ENCODE results near the gene CDH4. TPM values are rescaled to one million over a fixed set of nuclear protein-coding genes. Genes with fewer than 3 reads are reported as not detected.

Gene CDH4
- total RNA-seq, 1 donor from 2014 or later: 0.23 TPM

DNA sequence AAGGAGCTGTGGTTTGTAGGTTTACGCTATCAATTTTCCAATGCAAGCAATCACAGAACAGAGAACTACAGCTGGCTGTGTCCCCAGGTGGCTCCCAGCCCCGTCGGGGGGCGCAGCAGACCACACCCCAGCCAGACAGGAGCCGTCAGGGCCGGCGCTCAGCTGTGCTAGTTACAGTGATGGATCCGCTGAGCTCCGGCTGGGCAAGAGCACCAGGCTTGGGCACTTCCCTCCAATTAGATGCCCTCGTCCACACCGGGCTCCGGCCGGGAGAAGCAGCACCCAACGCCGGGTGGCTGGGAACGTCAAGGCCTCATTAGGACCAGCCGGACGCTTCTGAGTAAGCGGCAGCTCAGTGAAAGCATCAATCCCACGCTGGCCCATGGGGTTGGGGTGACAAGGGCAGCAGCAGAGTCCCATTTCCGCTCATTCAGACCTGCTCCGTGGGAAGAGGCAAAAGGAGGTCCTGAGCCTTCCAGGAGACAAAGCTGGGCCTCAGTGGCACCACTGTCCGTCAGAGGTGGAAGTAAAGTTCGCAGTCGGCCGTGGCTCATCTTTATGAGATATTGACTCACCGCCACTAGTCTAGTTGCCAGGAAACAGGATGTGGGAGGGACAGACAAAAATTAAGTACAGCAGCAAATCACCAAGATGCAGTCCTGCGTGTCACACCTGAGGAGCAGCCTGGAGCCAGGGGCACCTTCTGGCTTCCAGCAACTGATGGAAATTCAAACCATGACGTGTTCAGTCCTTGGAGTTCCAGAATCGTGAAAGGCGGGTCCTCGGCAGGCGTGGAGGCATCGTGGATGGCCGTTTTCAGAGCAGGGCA, 649.5 kb downstream of the CDH4 start:
- Mint-ChIP-seq H3K4me1 (ENCODE audit: unreplicated experiment) (no peaks in the 10 kb centered on the region), H3K9me3 (ENCODE audit: unreplicated experiment) (no peaks in the 10 kb centered on the region), H3K27ac (ENCODE audit: unreplicated experiment) (no peak overlapping the region), H3K4me3 (ENCODE audit: unreplicated experiment) (no peak overlapping the region), H3K27me3 (ENCODE audit: unreplicated experiment) (peaks cover 1% of the 10 kb centered on the region), H3K36me3 (ENCODE audit: low read depth, unreplicated experiment) (no peaks in the 10 kb centered on the region)
- no peak for DNase-seq (ENCODE audit: low spot score)
- TF ChIP-seq, protein P1, sequence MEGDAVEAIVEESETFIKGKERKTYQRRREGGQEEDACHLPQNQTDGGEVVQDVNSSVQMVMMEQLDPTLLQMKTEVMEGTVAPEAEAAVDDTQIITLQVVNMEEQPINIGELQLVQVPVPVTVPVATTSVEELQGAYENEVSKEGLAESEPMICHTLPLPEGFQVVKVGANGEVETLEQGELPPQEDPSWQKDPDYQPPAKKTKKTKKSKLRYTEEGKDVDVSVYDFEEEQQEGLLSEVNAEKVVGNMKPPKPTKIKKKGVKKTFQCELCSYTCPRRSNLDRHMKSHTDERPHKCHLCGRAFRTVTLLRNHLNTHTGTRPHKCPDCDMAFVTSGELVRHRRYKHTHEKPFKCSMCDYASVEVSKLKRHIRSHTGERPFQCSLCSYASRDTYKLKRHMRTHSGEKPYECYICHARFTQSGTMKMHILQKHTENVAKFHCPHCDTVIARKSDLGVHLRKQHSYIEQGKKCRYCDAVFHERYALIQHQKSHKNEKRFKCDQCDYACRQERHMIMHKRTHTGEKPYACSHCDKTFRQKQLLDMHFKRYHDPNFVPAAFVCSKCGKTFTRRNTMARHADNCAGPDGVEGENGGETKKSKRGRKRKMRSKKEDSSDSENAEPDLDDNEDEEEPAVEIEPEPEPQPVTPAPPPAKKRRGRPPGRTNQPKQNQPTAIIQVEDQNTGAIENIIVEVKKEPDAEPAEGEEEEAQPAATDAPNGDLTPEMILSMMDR (IDR thresholded peaks at IDR 0.05; ENCODE audit: unreplicated experiment): no peak

DNA sequence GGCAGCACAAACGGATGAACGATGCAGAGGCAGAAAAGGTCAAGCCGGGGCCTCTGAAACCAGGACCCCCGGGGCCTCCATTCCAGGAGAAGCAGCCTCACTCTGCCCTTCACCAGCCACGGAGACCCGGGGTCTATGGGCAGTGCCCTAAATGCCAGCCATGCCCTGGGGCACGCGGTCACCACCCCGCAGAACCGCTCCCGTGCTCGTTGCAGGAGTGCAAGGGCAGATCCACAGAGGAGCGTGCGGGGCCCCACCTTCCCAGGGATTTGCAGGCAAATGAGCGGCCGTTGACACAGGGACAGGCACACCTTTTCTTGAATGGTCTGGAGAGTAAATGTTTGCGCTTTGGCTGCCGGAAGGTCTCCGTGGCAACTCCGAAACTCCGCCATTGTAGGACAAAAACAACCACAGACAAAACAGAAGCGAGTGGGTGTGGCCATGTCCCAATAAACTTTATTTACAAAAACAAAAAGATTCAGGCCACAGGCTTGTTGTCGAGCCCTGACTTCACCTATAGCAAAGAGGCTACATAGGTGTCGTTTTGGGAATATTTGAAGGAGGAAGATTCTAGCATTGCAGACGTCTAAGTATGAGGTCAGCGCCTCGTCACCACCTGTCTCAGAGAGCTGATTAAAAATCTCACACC, 650.3 kb downstream of the CDH4 start:
- no peaks in the 10 kb centered on the region for H3K36me3 Mint-ChIP-seq (ENCODE audit: low read depth, unreplicated experiment)
- no peak for DNase-seq (ENCODE audit: low spot score)
- H3K4me1 Mint-ChIP-seq (ENCODE audit: unreplicated experiment): no peaks in the 10 kb centered on the region
- TF ChIP-seq, protein P1 (IDR thresholded peaks at IDR 0.05; ENCODE audit: unreplicated experiment): no peak
- no peak overlapping the region for H3K4me3 Mint-ChIP-seq (ENCODE audit: unreplicated experiment)
- peaks cover 1% of the 10 kb centered on the region for H3K27me3 Mint-ChIP-seq (ENCODE audit: unreplicated experiment)
- H3K9me3 Mint-ChIP-seq (ENCODE audit: unreplicated experiment): no peaks in the 10 kb centered on the region
- H3K27ac Mint-ChIP-seq (ENCODE audit: unreplicated experiment): peak overlapping the region; percentile 24

DNA sequence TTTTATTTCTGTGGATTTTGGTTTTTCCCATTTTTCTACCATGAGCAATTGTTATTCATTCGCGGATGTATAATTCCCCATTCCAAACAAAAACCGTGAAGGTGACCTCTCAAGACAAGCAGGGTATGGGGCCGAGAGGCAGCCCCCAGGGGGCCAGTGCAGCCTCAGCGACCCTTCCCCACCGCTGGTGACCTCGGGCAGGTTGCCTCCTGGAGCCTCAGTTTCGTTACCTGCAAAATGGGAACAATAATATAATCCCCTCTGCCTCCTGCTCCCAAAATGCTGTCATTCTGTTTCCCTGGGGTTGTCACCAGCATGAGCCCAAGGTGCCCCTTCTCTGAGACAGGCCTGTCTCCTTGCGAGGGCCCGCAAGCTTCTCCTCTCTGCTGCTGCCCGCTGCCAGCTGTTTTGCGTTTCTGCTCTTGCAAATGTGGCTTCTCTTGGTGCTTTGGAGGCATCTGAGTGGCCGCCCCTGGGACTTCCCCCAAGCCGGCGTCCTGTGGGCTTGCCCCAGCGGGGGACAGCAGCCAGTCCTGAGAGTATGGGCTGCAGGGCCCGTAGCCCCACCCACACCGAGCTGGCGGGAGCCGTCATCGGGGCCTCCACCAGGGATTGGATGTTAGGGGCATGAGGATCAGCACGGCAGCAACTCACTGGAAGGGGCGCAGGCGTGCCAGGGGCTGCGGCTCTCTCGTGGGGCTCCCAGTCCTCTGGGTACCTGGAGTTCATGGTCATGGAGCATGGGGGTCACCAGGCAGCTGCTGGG, 651.7 kb downstream of the CDH4 start:
- Mint-ChIP-seq H3K27ac (ENCODE audit: unreplicated experiment) (no peak overlapping the region), H3K4me1 (ENCODE audit: unreplicated experiment) (no peaks in the 10 kb centered on the region), H3K4me3 (ENCODE audit: unreplicated experiment) (no peak overlapping the region), H3K27me3 (ENCODE audit: unreplicated experiment) (peaks cover 3% of the 10 kb centered on the region), H3K9me3 (ENCODE audit: unreplicated experiment) (no peaks in the 10 kb centered on the region), H3K36me3 (ENCODE audit: low read depth, unreplicated experiment) (no peaks in the 10 kb centered on the region)
- TF ChIP-seq, protein P1 (IDR thresholded peaks at IDR 0.05; ENCODE audit: unreplicated experiment): no peak
- no peak for DNase-seq (ENCODE audit: low spot score)

DNA sequence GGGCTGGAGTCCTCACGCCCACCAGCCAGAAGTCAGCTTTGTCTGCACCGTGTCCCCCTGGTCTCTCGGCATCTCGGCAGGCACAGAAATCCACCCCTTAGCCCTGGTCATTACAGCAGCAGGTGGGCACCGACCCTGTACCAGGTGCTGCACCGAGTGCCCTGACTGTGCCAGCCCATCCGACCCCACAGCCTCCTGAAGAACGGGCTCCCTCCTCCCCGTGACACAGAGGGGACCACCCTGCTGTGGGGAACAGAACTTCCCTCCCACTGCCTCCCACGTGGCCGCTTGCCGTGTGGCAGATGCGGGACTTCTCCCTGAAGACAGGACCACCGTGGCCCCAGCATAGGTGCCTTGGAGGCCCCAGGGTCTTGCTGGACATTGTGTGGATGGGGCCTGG, 652.4 kb downstream of the CDH4 start:
- TF ChIP-seq, protein P1 (IDR thresholded peaks at IDR 0.05; ENCODE audit: unreplicated experiment): no peak
- DNase-seq (ENCODE audit: low spot score): no peak
- Mint-ChIP-seq H3K4me3 (ENCODE audit: unreplicated experiment) (no peak overlapping the region), H3K27me3 (ENCODE audit: unreplicated experiment) (peaks cover 3% of the 10 kb centered on the region), H3K4me1 (ENCODE audit: unreplicated experiment) (no peaks in the 10 kb centered on the region), H3K9me3 (ENCODE audit: unreplicated experiment) (no peaks in the 10 kb centered on the region), H3K27ac (ENCODE audit: unreplicated experiment) (no peak overlapping the region), H3K36me3 (ENCODE audit: low read depth, unreplicated experiment) (no peaks in the 10 kb centered on the region)

Measured in endothelial cell (in vitro differentiated cells).